ENCODE results near the gene PRXL2A. TPM values are rescaled to one million over a fixed set of nuclear protein-coding genes. Genes with fewer than 3 reads are reported as not detected.

The PRXL2A gene
- total RNA-seq, 1 experiment from 2014 or later, result 47.1 TPM

GRCh38 chr10:80429521-80429973, 21.2 kb downstream of the PRXL2A start:
- Histone ChIP-seq H2BK120ac (ENCODE audit: low read depth, low read length, poor library complexity, severe bottlenecking) (no peak overlapping the region), H3K4me1 (ENCODE audit: insufficient read depth, low read length) (no peaks in the 10 kb centered on the region), H3K79me2 (ENCODE audit: insufficient read depth, low read length) (no peaks in the 10 kb centered on the region), H2BK12ac (ENCODE audit: insufficient read length, low read depth, low read length) (no peak overlapping the region), H4K8ac (replicated peaks; ENCODE audit: insufficient read length, low read depth, low read length) (no peak overlapping the region), H3K14ac (ENCODE audit: insufficient read depth, low read length) (no peak overlapping the region), H3K27ac (ENCODE audit: insufficient read length, low read depth, low read length) (no peak overlapping the region), H4K5ac (ENCODE audit: insufficient read length, low read depth, low read length) (no peak overlapping the region), H3K27me3 (ENCODE audit: insufficient read depth, low read length) (no peaks in the 10 kb centered on the region), H3K4ac (ENCODE audit: low read depth, low read length) (no peak overlapping the region), H3K56ac (ENCODE audit: insufficient read length, low read depth, low read length) (no peak overlapping the region), H3K4me2 (ENCODE audit: insufficient read depth, insufficient read length, low read length) (no peak overlapping the region), H3T11ph (ENCODE audit: low read length) (no peak overlapping the region), H4K20me1 (ENCODE audit: control insufficient read depth, insufficient read depth, insufficient read length) (no peaks in the 10 kb centered on the region), H2AFZ (ENCODE audit: low read length) (no peak overlapping the region), H2AK5ac (ENCODE audit: insufficient read length, low read length) (no peak overlapping the region), H4K91ac (ENCODE audit: insufficient read length, low read depth, low read length) (no peak overlapping the region), H2BK20ac (ENCODE audit: low read depth, low read length, poor library complexity, severe bottlenecking) (no peak overlapping the region), H3K9ac (ENCODE audit: extremely low read depth, insufficient read length, low read length) (no peak overlapping the region), H2BK5ac (ENCODE audit: insufficient read length, low read length) (no peak overlapping the region), H3K23ac (ENCODE audit: insufficient read length, low read depth, low read length) (no peak overlapping the region), H3K79me1 (ENCODE audit: insufficient read depth, low read depth, low read length, poor library complexity, severe bottlenecking) (no peaks in the 10 kb centered on the region), H3K9me3 (ENCODE audit: control insufficient read depth, low read depth, low read length) (no peaks in the 10 kb centered on the region), H2BK15ac (ENCODE audit: low read depth, low read length) (no peak overlapping the region), H3K23me2 (ENCODE audit: insufficient read length, low read depth, low read length, poor library complexity, severe bottlenecking) (no peaks in the 10 kb centered on the region), H3K18ac (ENCODE audit: insufficient read length, low read depth, low read length) (no peak overlapping the region)
- no peak for DNase-seq
- Mint-ChIP-seq H3K4me1 (peaks cover 0 to 4% of the 10 kb centered on the region in 2 experiments; a peak in 1 of 4 replicates), H3K27me3 (ENCODE audit: low read depth) (no peaks in the 10 kb centered on the region), H3K9me3 (no peaks in the 10 kb centered on the region), H3K27ac (peak overlapping the region in 1 of 3 experiments; percentile 57; a peak in 1 of 7 replicates), H3K36me3 (ENCODE audit: insufficient read depth in 1 of 3, low read depth in 3 of 3) (peaks cover 29 to 65% (median 63%) of the 10 kb centered on the region in 3 experiments; a peak in 6 of 7 replicates), H3K4me3 (no peak overlapping the region)
- WGBS (ENCODE audit: extremely low coverage, insufficient read length, low lambda C conversion rate), result no CpG with 5 or more reads among the region's 9 CpGs
- no peak for TF ChIP-seq CTCF (conservative IDR thresholded peaks at IDR 0.05)
